HG03457 (cell line): ENCODE data around the gene MTMR12.
A peak's percentile ranks its signal among the peaks of the same experiment; 100 is the strongest.

Source experiments
- ATAC-seq: cut with Tn5 transposase; IDR thresholded peaks from one replicate; pipeline ENCODE4 v1.9.1; 2021; ENCODE audit warnings: moderate number of reproducible peaks; ENCODE audit not compliant: unreplicated experiment

MTMR12 gene

GRCh38 chr5:32312595-32313332 lies at the start of gene MTMR12:
Gene MTMR12, minus strand, starts transcription at chr5:32312939. Its CDS starts 101 bp downstream, at chr5:32312838.
- peak; percentile 97 for ATAC-seq

DNA sequence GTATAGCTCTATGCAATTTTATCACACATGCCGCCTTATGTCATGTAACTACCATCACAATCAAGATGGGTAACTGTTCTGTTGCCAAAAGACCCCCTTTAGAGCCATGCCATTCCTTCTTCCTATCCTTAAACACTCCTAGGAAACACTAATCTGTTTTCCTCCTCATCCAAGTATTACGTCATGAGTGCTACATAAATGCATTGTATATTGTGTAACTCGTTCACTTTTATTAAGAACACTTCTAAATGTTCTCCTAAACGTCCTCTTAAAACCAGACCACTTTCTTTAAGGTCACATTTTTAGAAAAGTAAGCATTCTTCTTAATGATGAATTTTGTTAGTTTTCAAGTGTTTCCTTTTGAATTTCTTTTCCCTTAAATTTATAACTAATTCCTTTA lies 49.8 kb upstream of the MTMR12 start:
- ATAC-seq: no peak

GRCh38 chr5:32360906-32361305 lies 48.2 kb upstream of the MTMR12 start:
- no peak for ATAC-seq

GRCh38 chr5:32358611-32359010 lies 45.9 kb upstream of the MTMR12 start:
- no peak for ATAC-seq

- no peak for ATAC-seq
Observed at GRCh38 chr5:32357658-32358057, 44.9 kb upstream of the MTMR12 start.

DNA sequence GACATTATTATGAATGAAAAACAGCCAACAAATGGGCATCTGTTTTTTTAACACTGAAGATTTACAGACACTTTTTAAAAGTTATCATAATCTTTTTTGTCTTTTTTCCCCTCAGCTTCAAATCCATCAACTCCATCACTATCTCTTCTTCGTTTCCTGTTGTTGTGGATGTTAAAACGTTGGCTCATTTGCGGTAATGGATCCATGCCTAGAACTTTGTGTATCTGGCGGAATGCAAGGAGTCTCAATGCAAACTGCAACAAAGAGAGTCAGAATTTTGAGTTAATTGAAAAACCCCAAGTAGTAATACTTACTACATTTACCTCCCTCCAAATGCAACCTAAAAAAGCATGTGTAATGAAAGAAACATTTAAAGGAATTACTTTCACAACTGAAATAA lies 42.9 kb upstream of the MTMR12 start:
- no peak for ATAC-seq

DNA sequence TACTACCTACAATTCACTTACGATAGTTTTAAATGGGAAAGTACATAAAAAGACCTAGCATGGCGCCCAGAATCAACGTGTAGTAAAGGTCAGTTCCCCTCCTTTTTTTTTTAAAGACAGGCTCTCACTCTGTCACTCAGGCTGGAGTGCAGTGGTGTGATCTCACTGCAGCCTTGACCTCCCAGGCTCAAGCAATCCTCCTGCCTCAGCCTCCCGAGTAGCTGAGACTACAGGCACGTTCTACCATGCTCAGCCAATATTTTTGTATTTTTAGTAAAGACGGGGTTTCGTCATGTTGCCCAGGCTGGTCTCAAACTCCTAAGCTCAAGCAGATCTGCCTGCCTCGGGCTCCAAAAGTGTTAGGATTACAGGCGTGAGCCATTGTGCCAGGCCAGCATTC lies 40.7 kb upstream of the MTMR12 start:
- ATAC-seq: no peak

GRCh38 chr5:32352685-32353084 lies 39.9 kb upstream of the MTMR12 start:
- ATAC-seq: no peak

DNA sequence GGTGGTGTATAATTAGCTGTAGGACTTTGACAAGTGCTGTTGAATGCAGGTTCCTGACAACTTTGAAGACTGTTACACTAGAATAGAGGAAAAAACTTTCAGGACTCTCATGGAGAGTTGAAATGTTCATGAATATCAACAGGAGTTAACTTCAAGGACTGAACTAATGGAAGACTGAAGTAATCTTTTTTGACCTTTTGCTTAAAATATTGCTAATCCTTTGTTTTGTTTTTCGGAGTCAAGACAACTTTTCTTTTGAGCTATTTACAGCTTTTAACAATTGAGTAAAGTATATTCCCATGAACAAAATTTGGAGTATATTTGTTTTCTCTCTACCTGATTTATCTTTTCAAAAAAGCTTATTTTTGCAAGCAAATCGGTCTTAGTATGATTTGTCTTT lies 34.1 kb upstream of the MTMR12 start:
- no peak for ATAC-seq

DNA sequence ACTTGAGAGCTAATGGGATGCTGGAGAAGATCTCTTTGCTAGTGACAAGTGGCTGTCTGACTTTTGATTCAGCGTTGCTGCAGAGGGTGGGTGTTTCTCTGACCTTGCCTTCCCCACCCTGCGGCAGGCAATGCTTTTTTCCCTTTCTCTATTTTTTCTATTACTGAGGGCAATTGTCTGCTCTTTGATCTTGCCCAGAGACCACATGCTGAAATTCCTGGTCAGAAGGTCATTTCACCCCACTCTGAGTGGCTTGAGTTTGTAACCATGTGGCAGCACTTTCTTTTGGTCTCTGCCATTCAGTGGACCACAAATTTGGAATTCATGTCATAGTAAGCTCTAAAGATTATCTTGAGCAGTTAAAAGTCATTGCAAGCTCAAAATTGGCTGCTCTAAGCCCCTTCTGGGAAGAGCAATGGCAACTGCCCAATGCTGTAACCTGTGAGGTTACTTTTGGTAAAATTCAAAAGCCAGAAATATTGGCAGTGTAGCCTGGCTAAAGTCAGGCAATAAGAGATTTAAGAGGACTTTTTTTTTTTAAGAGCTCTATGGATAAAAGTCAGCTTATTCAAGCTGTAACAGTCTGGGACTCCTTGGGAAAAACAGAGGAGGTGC lies 30.4 kb upstream of the MTMR12 start:
- ATAC-seq: no peak

GRCh38 chr5:32342656-32343055 lies 29.9 kb upstream of the MTMR12 start:
- no peak for ATAC-seq

GRCh38 chr5:32339878-32340277 lies 27.1 kb upstream of the MTMR12 start:
- ATAC-seq: no peak

DNA sequence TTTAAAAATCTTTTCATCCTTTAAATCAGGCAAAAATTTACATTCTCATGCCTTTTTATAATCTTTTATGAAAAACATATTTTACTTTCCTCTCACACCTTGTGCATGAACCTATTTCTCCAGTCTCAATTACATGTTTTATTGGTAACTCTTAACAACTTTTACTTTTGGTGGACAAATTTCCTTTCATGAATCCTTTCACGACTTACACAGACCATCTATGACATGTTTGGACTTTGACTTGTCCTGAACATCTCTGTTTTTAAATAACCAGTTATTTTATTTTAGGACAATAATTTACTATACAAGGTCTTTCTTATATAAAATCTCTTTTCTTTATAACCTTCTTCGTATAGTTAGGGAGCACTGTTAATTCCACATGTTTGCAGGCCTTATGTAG lies 26.5 kb upstream of the MTMR12 start:
- no peak for ATAC-seq

- ATAC-seq: no peak
Observed at GRCh38 chr5:32332966-32333365, 20.2 kb upstream of the MTMR12 start.

DNA sequence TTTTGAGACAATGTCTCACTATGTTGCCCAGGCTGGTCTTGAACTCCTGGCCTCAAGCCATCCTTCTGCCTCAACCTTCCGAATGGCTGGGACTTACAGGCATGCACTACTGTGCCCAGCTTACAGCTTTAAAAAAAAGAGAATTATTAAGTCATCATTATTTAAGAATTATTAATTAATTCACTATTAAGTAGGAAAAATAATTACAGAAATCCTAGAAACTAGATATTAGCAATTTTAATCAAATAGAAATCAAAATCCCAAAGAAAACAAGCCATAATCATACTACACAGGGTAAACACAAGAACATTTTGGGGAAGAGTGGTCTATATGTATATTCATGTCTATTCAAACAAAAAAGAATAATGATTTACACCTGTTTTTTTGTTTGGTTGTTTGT lies 19.6 kb upstream of the MTMR12 start:
- ATAC-seq: no peak

DNA sequence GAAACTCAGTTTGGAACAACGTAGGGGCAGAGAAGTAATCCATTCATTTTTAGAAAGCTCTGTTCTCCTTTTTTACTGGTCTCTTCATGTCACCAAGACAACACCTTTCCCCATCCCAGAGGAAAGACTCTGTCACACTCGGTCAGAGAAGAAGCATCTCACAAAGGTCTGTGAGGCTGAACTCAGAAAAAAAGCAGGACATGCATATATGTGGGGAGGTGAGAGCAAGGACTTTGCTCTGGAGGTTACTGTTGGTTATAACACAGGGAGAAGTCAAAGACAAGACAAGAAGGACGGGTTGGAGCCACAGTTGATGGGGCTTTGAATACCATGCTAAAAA lies 19.2 kb upstream of the MTMR12 start:
- ATAC-seq: no peak

DNA sequence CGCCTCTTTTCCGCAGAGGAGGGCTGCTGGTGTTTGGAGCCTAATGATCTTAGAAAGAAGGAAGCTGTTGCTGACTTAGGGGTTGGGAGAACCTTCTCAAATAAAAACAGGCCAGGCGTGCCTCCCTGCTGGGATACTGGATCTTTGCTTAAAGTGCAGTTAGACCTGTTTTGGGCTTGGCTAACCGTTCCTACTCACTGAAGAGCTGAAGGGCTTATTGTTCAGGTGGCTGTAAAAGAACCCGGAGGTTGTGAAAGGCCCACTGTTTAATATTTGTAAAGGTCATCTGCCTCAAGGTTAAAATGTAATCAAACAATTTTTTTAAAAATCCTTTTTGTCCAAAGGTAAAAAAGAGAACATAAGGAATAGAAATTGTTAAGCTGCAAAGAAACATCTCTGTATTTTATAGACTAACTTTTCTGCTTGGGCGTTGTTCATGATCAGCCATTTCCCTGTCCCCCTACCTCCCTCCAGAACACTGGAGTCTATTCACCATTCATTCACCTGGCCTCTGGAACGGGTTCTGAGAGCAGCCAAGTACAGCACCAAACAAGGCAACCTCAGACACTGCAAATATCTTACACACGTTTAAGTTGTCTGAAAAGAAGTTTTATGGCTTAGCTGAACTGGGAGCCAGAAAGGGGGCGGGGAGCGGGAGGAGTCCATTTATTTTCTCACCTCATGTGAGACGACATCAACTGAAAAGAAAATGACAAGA lies 18.6 kb upstream of the MTMR12 start:
- ATAC-seq: no peak

GRCh38 chr5:32330126-32330971 lies 17.6 kb upstream of the MTMR12 start:
- ATAC-seq: no peak

GRCh38 chr5:32329395-32329834 lies 16.7 kb upstream of the MTMR12 start:
- no peak for ATAC-seq

DNA sequence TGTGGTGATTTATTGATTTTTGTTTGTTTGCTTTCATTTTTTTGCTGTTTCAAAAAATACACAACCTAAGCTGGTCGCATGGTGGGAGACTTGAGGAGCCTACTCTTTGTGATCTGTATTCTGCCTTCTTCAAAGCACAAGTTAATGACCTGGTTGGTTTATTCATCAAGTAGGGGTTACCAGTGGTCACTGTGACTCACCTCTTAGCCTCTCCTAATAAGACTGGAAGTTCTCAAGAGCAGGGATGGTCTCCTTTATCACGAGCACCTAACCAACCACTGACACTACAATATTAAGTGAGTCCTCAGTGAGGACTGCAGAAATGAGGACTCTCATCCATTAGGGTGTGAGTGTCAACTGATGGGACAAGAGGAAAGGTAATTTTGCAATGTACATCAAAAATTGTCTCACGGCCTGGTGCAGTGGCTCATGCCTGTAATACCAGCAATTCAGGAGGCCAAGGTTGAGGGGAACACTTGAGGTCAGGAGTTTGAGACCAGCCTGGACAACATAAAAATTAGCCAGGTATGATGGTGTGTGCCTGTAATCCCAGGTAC lies 13.6 kb upstream of the MTMR12 start:
- ATAC-seq: no peak

DNA sequence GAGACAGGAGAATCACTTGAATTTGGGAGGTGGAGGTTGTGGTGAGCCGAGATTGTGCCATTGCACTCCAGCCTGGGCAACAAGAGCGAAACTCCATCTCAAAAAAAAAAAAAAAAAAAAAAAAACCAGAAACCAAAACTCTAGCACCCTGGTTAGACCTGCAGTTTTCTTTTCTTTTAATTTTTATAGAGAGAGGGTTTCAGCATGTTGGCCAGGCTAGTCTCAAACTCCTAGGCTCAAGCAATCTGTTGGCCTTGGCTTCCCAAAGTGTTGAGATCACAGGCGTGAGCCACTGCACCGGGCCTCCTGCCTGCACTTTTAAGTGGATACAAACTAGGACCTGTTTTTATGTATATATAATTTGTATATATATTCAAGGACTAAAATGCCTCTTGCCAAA lies 12.9 kb upstream of the MTMR12 start:
- no peak for ATAC-seq
